Hepatocyte (in vitro differentiated cells): ENCODE data around the gene MFSD1. TPM values are rescaled to one million over a fixed set of nuclear protein-coding genes. Genes with fewer than 3 reads are reported as not detected.

ENCODE experiments used
- DNase-seq: peaks from one replicate; pipeline ENCODE4 v3.0.0-alpha.2; 2016; ENCODE audit warnings: low spot score
- H2AFZ ChIP-seq: fragments of 200-600 bp; sonication (generic); 2 replicates; pipeline ENCODE4 v1.6.0; 2016; ENCODE audit warnings: antibody characterized with exemption, mild to moderate bottlenecking
- H3K27ac ChIP-seq: fragments of 200-600 bp; sonication (generic); 2 replicates; pipeline ENCODE4 v1.5.1; 2016; ENCODE audit warnings: mild to moderate bottlenecking
- H3K27me3 ChIP-seq: fragments of 200-600 bp; sonication (generic); 2 replicates; pipeline ENCODE4 v1.6.1; 2016
- H3K36me3 ChIP-seq: fragments of 200-600 bp; sonication (generic); replicated peaks from 2 replicates; pipeline ENCODE4 v1.5.1; 2016; ENCODE audit warnings: low read depth; ENCODE audit not compliant: insufficient read depth
- H3K4me1 ChIP-seq: fragments of 200-600 bp; sonication (generic); 2 replicates; pipeline ENCODE4 v1.5.1; 2016; ENCODE audit warnings: mild to moderate bottlenecking, moderate library complexity; ENCODE audit not compliant: insufficient read depth
- H3K4me2 ChIP-seq: fragments of 200-600 bp; sonication (generic); 2 replicates; pipeline ENCODE4 v1.6.0; 2016
- H3K4me3 ChIP-seq: fragments of 200-600 bp; sonication (generic); 2 replicates; pipeline ENCODE4 v1.5.1; 2016; ENCODE audit warnings: mild to moderate bottlenecking
- H3K79me2 ChIP-seq: fragments of 200-600 bp; sonication (generic); 2 replicates; pipeline ENCODE4 v1.6.0; 2017; ENCODE audit warnings: mild to moderate bottlenecking
- H3K9me2 ChIP-seq: fragments of 200-600 bp; sonication (generic); replicated peaks from 2 replicates; pipeline ENCODE4 v1.6.0; 2017; ENCODE audit warnings: mild to moderate bottlenecking; ENCODE audit not compliant: insufficient read depth
- H3K9me3 ChIP-seq: fragments of 200-600 bp; sonication (generic); 2 replicates; pipeline ENCODE4 v1.5.1; 2016; ENCODE audit warnings: low read depth, mild to moderate bottlenecking
- H4K20me1 ChIP-seq: fragments of 200-600 bp; sonication (generic); 2 replicates; pipeline ENCODE4 v1.6.0; 2016; ENCODE audit warnings: mild to moderate bottlenecking; ENCODE audit not compliant: insufficient read depth, poor library complexity, severe bottlenecking
- EZH2 ChIP-seq: fragments of 200-600 bp; sonication (generic); IDR thresholded peaks from 2 replicates; pipeline ENCODE4 v1.6.1; 2016; ENCODE audit warnings: antibody characterized with exemption, mild to moderate bottlenecking, borderline replicate concordance
- EZH2phosphoT487 ChIP-seq: fragments of 200-600 bp; sonication (generic); IDR thresholded peaks from one replicate; pipeline ENCODE4 v1.6.1; 2018; ENCODE audit warnings: antibody characterized with exemption, mild to moderate bottlenecking, low read depth, moderate library complexity; ENCODE audit not compliant: unreplicated experiment, severe bottlenecking
- WGBS: methylation state at CpG from one replicate; pipeline ENCODE4 v1.1.6; 2016; ENCODE audit warnings: low lambda C conversion rate; ENCODE audit errors: missing lambda C conversion rate; 5-methylcytosine and 5-hydroxymethylcytosine counted together
- polyA plus RNA-seq: library from polyadenylated mRNA; unstranded; fragments of >200 nt; fragmentation: Nextera tagmentation; extraction: Ambion mirVana; gene quantifications from 2 replicates; pipeline ENCODE4 v1.2.1, GENCODE V29; 2016
- total RNA-seq: library from RNA; depleted of rRNA; stranded (reverse); fragments of >200 nt; gene quantifications from 2 replicates; pipeline ENCODE4 v1.2.3, GENCODE V29; 2014
- TF ChIP-seq, protein P1 (sequence below): fragments of 200-600 bp; sonication (generic); IDR thresholded peaks from 2 replicates; pipeline ENCODE4 v1.5.1; 2016; ENCODE audit warnings: antibody characterized with exemption, mild to moderate bottlenecking; ENCODE audit not compliant: poor library complexity

Gene MFSD1
- total and polyA plus RNA-seq, 2 experiments from 2014 or later = 58.6 to 74.9 TPM

DNA sequence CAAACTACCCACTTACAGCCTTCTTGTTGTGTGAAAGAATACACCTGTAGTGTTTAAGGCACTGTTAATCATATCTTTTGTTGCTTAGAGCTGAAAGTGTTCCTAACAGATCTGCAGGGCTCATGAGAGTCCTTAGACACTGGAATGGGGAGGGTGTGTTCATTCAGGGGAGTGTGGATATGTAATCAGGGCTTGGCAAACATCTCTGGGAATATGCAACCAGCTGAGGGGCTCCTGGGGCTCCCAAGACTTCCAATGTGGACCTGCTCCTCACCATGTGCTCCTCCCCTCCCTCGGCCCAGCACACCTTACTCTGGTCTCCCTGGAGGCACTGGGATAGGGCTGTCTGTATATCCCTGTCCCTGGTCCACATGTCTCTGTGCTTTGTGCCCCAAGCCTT, 30.3 kb upstream of the MFSD1 start:
- Histone ChIP-seq H2AFZ (no peak overlapping the region), H4K20me1 (no peaks in the 10 kb centered on the region), H3K9me3 (no peaks in the 10 kb centered on the region), H3K27ac (peak overlapping the region; percentile 45), H3K36me3 (no peaks in the 10 kb centered on the region), H3K4me3 (no peak overlapping the region), H3K4me1 (peaks cover 50% of the 10 kb centered on the region), H3K79me2 (no peaks in the 10 kb centered on the region), H3K9me2 (no peaks in the 10 kb centered on the region), H3K27me3 (no peaks in the 10 kb centered on the region), H3K4me2 (no peak overlapping the region)
- WGBS = 90% methylated on average over 1 of the region's 1 CpG
- no peak for DNase-seq
- TF ChIP-seq, protein P1, sequence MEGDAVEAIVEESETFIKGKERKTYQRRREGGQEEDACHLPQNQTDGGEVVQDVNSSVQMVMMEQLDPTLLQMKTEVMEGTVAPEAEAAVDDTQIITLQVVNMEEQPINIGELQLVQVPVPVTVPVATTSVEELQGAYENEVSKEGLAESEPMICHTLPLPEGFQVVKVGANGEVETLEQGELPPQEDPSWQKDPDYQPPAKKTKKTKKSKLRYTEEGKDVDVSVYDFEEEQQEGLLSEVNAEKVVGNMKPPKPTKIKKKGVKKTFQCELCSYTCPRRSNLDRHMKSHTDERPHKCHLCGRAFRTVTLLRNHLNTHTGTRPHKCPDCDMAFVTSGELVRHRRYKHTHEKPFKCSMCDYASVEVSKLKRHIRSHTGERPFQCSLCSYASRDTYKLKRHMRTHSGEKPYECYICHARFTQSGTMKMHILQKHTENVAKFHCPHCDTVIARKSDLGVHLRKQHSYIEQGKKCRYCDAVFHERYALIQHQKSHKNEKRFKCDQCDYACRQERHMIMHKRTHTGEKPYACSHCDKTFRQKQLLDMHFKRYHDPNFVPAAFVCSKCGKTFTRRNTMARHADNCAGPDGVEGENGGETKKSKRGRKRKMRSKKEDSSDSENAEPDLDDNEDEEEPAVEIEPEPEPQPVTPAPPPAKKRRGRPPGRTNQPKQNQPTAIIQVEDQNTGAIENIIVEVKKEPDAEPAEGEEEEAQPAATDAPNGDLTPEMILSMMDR = no peak
- TF ChIP-seq EZH2phosphoT487 (no peak), EZH2 (no peak)

DNA sequence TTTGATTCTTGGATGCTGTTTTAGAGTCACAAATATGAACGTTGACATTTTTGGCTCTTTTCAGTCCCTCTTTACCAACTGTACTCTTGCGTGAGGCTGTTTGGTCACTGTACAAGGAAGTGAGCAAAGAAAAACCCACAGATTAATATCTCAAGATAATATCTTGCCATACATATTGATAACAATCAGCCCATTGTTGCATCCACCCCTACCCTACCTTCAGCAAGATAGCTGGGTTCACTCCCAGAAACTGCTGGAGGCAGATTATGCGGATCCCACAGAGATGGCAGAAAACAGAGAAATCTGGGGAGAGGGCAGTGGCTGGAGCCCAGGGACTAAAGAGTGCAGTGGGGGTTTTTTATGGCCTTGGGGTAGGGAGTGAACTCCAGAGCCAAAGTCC, 29.9 kb upstream of the MFSD1 start:
- TF ChIP-seq, protein P1 = no peak
- TF ChIP-seq EZH2phosphoT487 (no peak), EZH2 (no peak)
- Histone ChIP-seq H3K9me2 (no peaks in the 10 kb centered on the region), H3K27me3 (no peaks in the 10 kb centered on the region), H4K20me1 (no peaks in the 10 kb centered on the region), H3K79me2 (no peaks in the 10 kb centered on the region), H3K4me2 (no peak overlapping the region), H3K4me3 (no peak overlapping the region), H3K9me3 (no peaks in the 10 kb centered on the region), H3K36me3 (no peaks in the 10 kb centered on the region), H3K4me1 (peaks cover 50% of the 10 kb centered on the region), H2AFZ (no peak overlapping the region), H3K27ac (peak overlapping the region; percentile 45)
- DNase-seq = no peak
- WGBS = 92% methylated on average over 3 of the region's 3 CpGs

DNA sequence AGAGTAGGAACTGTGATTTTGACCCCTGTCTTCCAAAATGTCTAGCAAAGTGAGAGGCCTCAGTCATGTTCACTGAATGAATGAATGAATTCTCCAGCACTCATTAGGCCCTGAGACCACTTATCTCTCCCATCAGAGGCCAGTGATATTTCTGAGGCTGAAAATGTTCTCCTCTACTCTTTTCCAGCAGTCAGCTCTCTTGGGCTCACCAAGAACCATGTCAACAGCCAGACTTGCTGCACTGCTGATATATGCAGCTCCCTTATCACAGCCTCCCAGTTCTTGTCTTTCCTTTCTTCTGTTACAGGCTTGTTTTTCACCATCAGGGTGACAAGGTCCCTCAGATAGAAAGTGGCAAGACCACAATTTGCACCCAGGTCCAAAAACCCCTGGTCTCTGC, 28.7 kb upstream of the MFSD1 start:
- Histone ChIP-seq H3K9me3 (no peaks in the 10 kb centered on the region), H3K9me2 (no peaks in the 10 kb centered on the region), H4K20me1 (no peaks in the 10 kb centered on the region), H3K79me2 (no peaks in the 10 kb centered on the region), H3K27me3 (no peaks in the 10 kb centered on the region), H3K4me2 (no peak overlapping the region), H3K4me1 (peaks cover 50% of the 10 kb centered on the region), H3K27ac (no peak overlapping the region), H3K36me3 (no peaks in the 10 kb centered on the region), H2AFZ (no peak overlapping the region), H3K4me3 (no peak overlapping the region)
- TF ChIP-seq, protein P1 = no peak
- DNase-seq = no peak
